Esophagus muscularis mucosa (tissue), 4 donors: ENCODE measurements around the gene C1orf159. TPM values are rescaled to one million over a fixed set of nuclear protein-coding genes. Genes with fewer than 3 reads are reported as not detected.
"Not testable (repeated sequence)": the region's sequence is repeated elsewhere in the genome, so short reads cannot be mapped to it uniquely, and the experiment has no call there.

Experiments
- DNase-seq: peaks from one replicate; pipeline ENCODE4 v3.0.0-alpha.2; 2017; ENCODE audit errors: extremely low spot score
- H3K27ac ChIP-seq, 4 donors: fragments of 200-600 bp; sonication (generic); replicated peaks in 1 of 4; 1 replicate in 3 of 4; 2 replicates in 1 of 4; pipeline ENCODE4 v1.5.1; 2016 to 2019; ENCODE audit warnings: mild to moderate bottlenecking in 1 of 4
- H3K27me3 ChIP-seq, 4 donors: fragments of 200-600 bp; sonication (generic); one replicate each; pipeline versions ENCODE4 v1.5.1 to v1.6.0; 2016 to 2019
- H3K36me3 ChIP-seq, 4 donors: fragments of 200-600 bp; sonication (generic); one replicate each; pipeline ENCODE4 v1.5.1; 2016 to 2019
- H3K4me1 ChIP-seq, 4 donors: fragments of 200-600 bp; sonication (generic); one replicate each; pipeline ENCODE4 v1.5.1; 2016 to 2019
- H3K4me3 ChIP-seq, 4 donors: fragments of 200-600 bp; sonication (generic); 1 replicate in 2 of 4; 2 replicates in 2 of 4; pipeline ENCODE4 v1.5.1; 2016 to 2019; ENCODE audit warnings: mild to moderate bottlenecking in 4 of 4, moderate library complexity in 1 of 4
- H3K9me3 ChIP-seq, 4 donors: fragments of 200-600 bp; sonication (generic); 1 replicate in 3 of 4; 2 replicates in 1 of 4; pipeline ENCODE4 v1.5.1; 2016 to 2019
- EP300 ChIP-seq: sonication (generic); formaldehyde crosslinking; IDR thresholded peaks from one replicate; pipeline ENCODE4 v1.6.1; 2017; ENCODE audit warnings: antibody characterized with exemption
- POLR2A ChIP-seq: fragments of 450-650 bp; IDR thresholded peaks from one replicate; pipeline ENCODE4 v1.6.1; 2017; ENCODE audit warnings: antibody characterized with exemption, moderate library complexity, mild to moderate bottlenecking, low read depth
- POLR2AphosphoS5 ChIP-seq, 2 donors: sonication (generic); formaldehyde crosslinking; IDR thresholded peaks; one replicate each; pipeline ENCODE4 v1.6.1; 2017; ENCODE audit warnings: antibody characterized with exemption in 2 of 2
- whole genome bisulfite sequencing: methylation state at CpG from one replicate; pipeline ENCODE4 v1.1.5; 2018; 5-methylcytosine and 5-hydroxymethylcytosine counted together
- intact Hi-C: fragments of 100-400 bp; cut with DNase I; formaldehyde crosslinking; loops from one replicate; pipeline ENCODE4 v1.15.1; 2023
- total RNA-seq, 4 donors: library from RNA; depleted of rRNA; stranded (reverse); fragments of >200 nt; gene quantifications; one replicate each; pipeline versions ENCODE4 v1.1.0 to v1.2.1, GENCODE V29; 2016
- TF ChIP-seq, protein P1 (sequence below), 3 experiments: fragments of 200-600 bp in 2 of 3; fragments of 450-650 bp in 1 of 3; sonication (generic) in 2 of 3; IDR thresholded peaks; one replicate each; pipeline ENCODE4 v1.5.1; 2017 to 2019; ENCODE audit warnings: antibody characterized with exemption in 3 of 3, mild to moderate bottlenecking in 2 of 3, moderate library complexity in 1 of 3

Gene C1orf159
- total RNA-seq, 4 donors from 2014 or later, result 4.2 to 11.9 (median 8.5) TPM

DNA sequence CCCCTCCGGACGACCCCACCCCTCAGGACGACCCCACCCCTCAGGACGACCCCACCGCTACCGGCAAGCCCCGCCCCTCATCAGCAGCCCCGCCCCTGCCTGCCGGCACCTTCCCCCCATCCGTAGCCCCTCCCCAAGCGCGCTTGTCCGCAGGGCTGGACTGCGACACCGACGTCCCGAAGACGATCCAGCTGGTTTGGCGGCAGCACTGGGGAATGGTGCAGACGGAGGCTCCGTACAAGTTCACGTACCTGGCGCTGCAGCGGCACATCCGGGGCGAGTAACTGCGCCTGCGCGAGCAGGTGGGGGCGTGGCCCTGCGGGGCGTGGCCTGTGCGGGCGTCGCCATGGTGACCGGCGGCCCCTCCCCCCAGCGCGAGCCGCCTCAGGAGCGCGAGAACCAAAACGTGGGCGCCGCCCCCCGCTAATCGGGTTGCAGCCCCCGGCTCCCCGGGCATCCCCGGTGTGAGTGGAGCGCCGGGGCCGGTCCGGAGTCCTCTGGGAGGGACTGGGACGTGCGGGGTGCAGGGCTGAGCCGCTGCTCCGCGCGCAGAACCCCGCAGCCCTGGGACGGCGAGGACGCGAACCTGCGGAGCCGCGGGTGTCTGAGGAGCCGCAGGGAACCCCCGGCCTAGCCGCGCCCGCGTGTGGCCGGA lies 46.7 kb downstream of the C1orf159 start:
- Histone ChIP-seq H3K4me1 (peaks cover 18 to 25% (median 20%) of the 10 kb centered on the region in 4 donors), H3K27me3 (peaks cover 4 to 89% (median 37%) of the 10 kb centered on the region in 4 donors), H3K4me3 (peak overlapping the region; percentile 47 to 65 (median 52)), H3K36me3 (no peaks in the 10 kb centered on the region), H3K27ac (no peak overlapping the region), H3K9me3 (no peaks in the 10 kb centered on the region)
- no peak for TF ChIP-seq EP300
- TF ChIP-seq POLR2AphosphoS5 (IDR thresholded peaks at IDR 0.05), result peak in 1 of 2 donors; percentile 17
- WGBS, result no CpG with 5 or more reads among the region's 75 CpGs
- intact Hi-C loops, result no loop called here
- no peak for DNase-seq

GRCh38 chr1:1068517-1069055 lies 47.3 kb downstream of the C1orf159 start:
- intact Hi-C loops, result no loop called here
- no peaks in the 10 kb centered on the region for H3K36me3 ChIP-seq
- no peaks in the 10 kb centered on the region for H3K9me3 ChIP-seq
- H3K4me1 ChIP-seq, result peaks cover 22 to 31% (median 26%) of the 10 kb centered on the region in 4 donors
- no peak for DNase-seq
- TF ChIP-seq, protein P1, sequence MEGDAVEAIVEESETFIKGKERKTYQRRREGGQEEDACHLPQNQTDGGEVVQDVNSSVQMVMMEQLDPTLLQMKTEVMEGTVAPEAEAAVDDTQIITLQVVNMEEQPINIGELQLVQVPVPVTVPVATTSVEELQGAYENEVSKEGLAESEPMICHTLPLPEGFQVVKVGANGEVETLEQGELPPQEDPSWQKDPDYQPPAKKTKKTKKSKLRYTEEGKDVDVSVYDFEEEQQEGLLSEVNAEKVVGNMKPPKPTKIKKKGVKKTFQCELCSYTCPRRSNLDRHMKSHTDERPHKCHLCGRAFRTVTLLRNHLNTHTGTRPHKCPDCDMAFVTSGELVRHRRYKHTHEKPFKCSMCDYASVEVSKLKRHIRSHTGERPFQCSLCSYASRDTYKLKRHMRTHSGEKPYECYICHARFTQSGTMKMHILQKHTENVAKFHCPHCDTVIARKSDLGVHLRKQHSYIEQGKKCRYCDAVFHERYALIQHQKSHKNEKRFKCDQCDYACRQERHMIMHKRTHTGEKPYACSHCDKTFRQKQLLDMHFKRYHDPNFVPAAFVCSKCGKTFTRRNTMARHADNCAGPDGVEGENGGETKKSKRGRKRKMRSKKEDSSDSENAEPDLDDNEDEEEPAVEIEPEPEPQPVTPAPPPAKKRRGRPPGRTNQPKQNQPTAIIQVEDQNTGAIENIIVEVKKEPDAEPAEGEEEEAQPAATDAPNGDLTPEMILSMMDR (IDR thresholded peaks at IDR 0.05), result no peak
- TF ChIP-seq EP300, result no peak
- 0% methylated on average over 1 of the region's 55 CpGs for WGBS
- no peak overlapping the region for H3K27ac ChIP-seq
- peak overlapping the region; percentile 47 to 65 (median 52) for H3K4me3 ChIP-seq
- peaks cover 7 to 89% (median 39%) of the 10 kb centered on the region in 4 donors for H3K27me3 ChIP-seq

DNA sequence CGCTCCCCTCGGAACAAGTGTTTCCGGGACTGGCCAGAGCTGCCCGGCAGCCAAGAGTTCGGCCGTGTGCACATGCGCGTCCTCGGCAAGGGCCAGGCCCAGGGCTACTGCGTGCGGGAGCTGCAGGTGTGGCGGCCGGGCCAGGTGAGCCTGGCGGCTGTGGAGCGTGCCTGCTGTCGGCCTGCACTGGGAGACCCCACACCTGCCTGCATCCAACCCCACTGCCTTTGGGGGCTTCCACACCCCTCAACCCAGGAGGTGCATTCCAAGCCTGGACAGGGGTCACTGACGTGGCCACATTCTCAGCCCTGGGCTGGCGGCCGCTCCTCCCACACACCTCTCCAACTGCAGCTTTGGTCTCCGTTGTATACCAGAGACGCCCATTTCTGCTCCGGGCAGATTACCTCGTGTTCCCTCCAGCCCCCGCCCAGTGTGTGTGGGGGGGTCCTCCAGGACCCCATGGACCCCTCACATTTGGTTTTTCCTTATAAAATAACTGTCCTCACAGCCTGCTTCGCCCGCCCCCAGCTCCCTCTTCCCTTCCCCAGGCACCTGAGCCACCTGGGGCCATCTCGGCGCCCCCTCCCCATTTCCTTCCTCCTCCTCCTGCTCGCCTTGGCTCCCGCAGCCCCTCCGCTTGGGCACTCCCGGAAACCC lies 47.9 kb downstream of the C1orf159 start:
- Histone ChIP-seq H3K27me3 (peaks cover 7 to 89% (median 36%) of the 10 kb centered on the region in 4 donors), H3K36me3 (no peaks in the 10 kb centered on the region), H3K4me1 (peaks cover 22 to 34% (median 29%) of the 10 kb centered on the region in 4 donors), H3K9me3 (no peaks in the 10 kb centered on the region), H3K27ac (no peak overlapping the region), H3K4me3 (peak overlapping the region; percentile 47 to 65 (median 52))
- DNase-seq, result no peak
- WGBS, result 58% methylated on average over 32 of the region's 32 CpGs
- intact Hi-C loops, result no loop called here
- TF ChIP-seq POLR2AphosphoS5 (IDR thresholded peaks at IDR 0.05) (no peak), POLR2A (no peak), EP300 (no peak)
- TF ChIP-seq, protein P1 (IDR thresholded peaks at IDR 0.05), result no peak

- WGBS, result 79% methylated on average over 13 of the region's 54 CpGs
- intact Hi-C loops, result no loop called here
- H3K9me3 ChIP-seq, result no peaks in the 10 kb centered on the region
Measured at GRCh38 chr1:1067284-1067859, 48.5 kb downstream of the C1orf159 start.

DNA sequence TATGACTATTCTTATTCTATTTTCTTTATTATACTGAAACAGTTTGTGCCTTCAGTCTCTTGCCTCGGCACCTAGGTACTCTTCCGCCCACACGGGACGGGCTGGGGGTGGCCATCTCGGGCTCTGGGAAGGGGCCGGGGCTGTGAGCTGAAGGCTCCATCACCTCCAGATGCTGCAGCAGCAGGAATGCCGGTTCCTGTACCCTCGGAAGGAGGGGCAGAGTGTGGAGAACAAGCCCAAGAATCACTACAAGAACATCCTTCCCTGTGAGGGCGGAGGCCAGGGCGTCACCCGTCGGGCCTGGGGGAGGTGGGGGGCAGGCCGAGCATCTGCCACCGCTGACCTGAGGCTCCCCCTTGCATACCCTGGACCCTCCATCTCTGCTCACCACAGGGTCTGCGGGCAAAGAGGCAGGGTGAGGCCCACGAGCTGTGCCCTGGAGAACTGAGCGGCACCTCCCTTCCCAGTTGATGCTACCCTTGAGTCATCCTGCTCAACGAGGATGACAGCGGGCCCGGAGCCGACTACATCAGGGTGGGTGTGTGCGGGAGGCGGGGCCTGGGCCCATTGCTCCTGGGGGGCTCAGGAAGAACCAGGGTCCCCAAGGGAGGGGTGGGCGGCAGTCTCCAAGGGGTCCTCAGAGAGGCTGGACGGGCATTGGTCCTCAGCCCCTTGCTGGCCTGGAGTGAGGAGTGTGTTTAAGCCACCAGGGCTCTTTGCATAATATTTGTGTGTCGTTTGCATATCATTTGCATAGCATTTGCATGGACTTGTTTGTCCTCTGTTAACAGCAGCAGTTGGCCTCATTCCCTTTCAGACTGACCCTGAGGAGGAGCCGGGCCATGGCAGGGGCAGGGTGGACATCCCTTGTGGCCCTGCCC lies 49.2 kb downstream of the C1orf159 start:
- 69% methylated on average over 9 of the region's 27 CpGs for WGBS
- no peaks in the 10 kb centered on the region for H3K9me3 ChIP-seq
- H3K27me3 ChIP-seq, result peaks cover 7 to 89% (median 35%) of the 10 kb centered on the region in 4 donors
- no peaks in the 10 kb centered on the region for H3K36me3 ChIP-seq
- H3K27ac ChIP-seq, result no peak overlapping the region
- no peak for DNase-seq
- intact Hi-C loops, result no loop called here
- peaks cover 22 to 42% (median 36%) of the 10 kb centered on the region in 4 donors for H3K4me1 ChIP-seq
- no peak overlapping the region for H3K4me3 ChIP-seq
- TF ChIP-seq, protein P1 (IDR thresholded peaks at IDR 0.05), result no peak
- TF ChIP-seq POLR2AphosphoS5 (IDR thresholded peaks at IDR 0.05) (no peak), EP300 (no peak), POLR2A (no peak)

More at GRCh38 chr1:1067284-1067859, 48.5 kb downstream of the C1orf159 start:
- no peak for DNase-seq
- Histone ChIP-seq H3K27me3 (peaks cover 7 to 89% (median 35%) of the 10 kb centered on the region in 4 donors), H3K36me3 (no peaks in the 10 kb centered on the region), H3K4me1 (peaks cover 22 to 38% (median 32%) of the 10 kb centered on the region in 4 donors), H3K27ac (no peak overlapping the region), H3K4me3 (no peak overlapping the region)
- no peak for TF ChIP-seq EP300
- no peak for TF ChIP-seq POLR2AphosphoS5 (IDR thresholded peaks at IDR 0.05)

GRCh38 chr1:1065940-1066304 lies 50.0 kb downstream of the C1orf159 start:
- H3K27ac ChIP-seq, DNase-seq, H3K36me3 ChIP-seq, H3K4me3 ChIP-seq, H3K9me3 ChIP-seq, intact Hi-C loops: not testable (repeated sequence)
- 81% methylated on average over 11 of the region's 11 CpGs for WGBS
- Histone ChIP-seq H3K4me1 (peaks cover 22 to 42% (median 36%) of the 10 kb centered on the region in 4 donors), H3K27me3 (peaks cover 7 to 89% (median 41%) of the 10 kb centered on the region in 4 donors)
